Astrocyte (in vitro differentiated cells and primary cell): ENCODE measurements around the gene SNX6. TPM values are rescaled to one million over a fixed set of nuclear protein-coding genes. Genes with fewer than 3 reads are reported as not detected.

Experiments used
- DNase-seq: peaks from one replicate; pipeline ENCODE4 v3.0.0-alpha.2; 2010; ENCODE audit warnings: low read depth
- FAIRE-seq: peaks from 2 replicates; lab custom pipeline; 2011; peaks lifted over from hg19 to GRCh38; lab: Jason Lieb, UNC
- H2AFZ ChIP-seq: 2 replicates; pipeline ENCODE4 v1.6.0; 2012; ENCODE audit warnings: low read depth, low read length, inconsistent platforms
- H3K27ac ChIP-seq: 2 replicates; pipeline ENCODE4 v1.5.1; 2011; ENCODE audit warnings: low read depth, low read length, inconsistent platforms
- H3K27me3 ChIP-seq: 2 replicates; pipeline ENCODE4 v1.6.0; 2011; ENCODE audit warnings: low read length, inconsistent platforms; ENCODE audit not compliant: insufficient read depth
- H3K36me3 ChIP-seq: 2 replicates; pipeline ENCODE4 v1.5.1; 2011; ENCODE audit warnings: low read length, inconsistent platforms; ENCODE audit not compliant: insufficient read depth
- H3K4me1 ChIP-seq: 2 replicates; pipeline ENCODE4 v1.5.1; 2011; ENCODE audit warnings: low read length, inconsistent platforms; ENCODE audit not compliant: insufficient read depth
- H3K4me2 ChIP-seq: 2 replicates; pipeline ENCODE4 v1.6.0; 2012; ENCODE audit warnings: low read length, inconsistent platforms
- H3K4me3 ChIP-seq: 2 replicates; pipeline ENCODE4 v1.5.1; 2011; ENCODE audit warnings: low read depth, mild to moderate bottlenecking, low read length, inconsistent platforms; ENCODE audit not compliant: insufficient read depth
- H3K79me2 ChIP-seq: 2 replicates; pipeline ENCODE4 v1.6.0; 2012; ENCODE audit warnings: mild to moderate bottlenecking, low read length, inconsistent platforms; ENCODE audit not compliant: insufficient read depth
- H3K9ac ChIP-seq: 2 replicates; pipeline ENCODE4 v1.6.0; 2012; ENCODE audit warnings: mild to moderate bottlenecking, low read length, inconsistent platforms
- H3K9me3 ChIP-seq: 2 replicates; pipeline ENCODE4 v1.5.1; 2012; ENCODE audit warnings: low read depth, mild to moderate bottlenecking, low read length, inconsistent platforms; ENCODE audit not compliant: insufficient read depth
- H4K20me1 ChIP-seq: 2 replicates; pipeline ENCODE4 v1.6.0; 2012; ENCODE audit warnings: low read length, inconsistent platforms; ENCODE audit not compliant: insufficient read depth
- H3K27ac Mint-ChIP-seq: one replicate; pipeline ENCODE4 v1.8.0; 2021; ENCODE audit warnings: mild to moderate bottlenecking, mixed read lengths; ENCODE audit not compliant: unreplicated experiment
- H3K27me3 Mint-ChIP-seq: one replicate; pipeline ENCODE4 v1.8.0; 2021; ENCODE audit warnings: low read depth, mixed read lengths; ENCODE audit not compliant: unreplicated experiment
- H3K36me3 Mint-ChIP-seq: one replicate; pipeline ENCODE4 v1.8.0; 2021; ENCODE audit warnings: low read depth, mixed read lengths; ENCODE audit not compliant: unreplicated experiment
- H3K4me1 Mint-ChIP-seq: one replicate; pipeline ENCODE4 v1.8.0; 2021; ENCODE audit warnings: low read depth, mixed read lengths; ENCODE audit not compliant: unreplicated experiment
- H3K4me3 Mint-ChIP-seq: one replicate; pipeline ENCODE4 v1.8.0; 2021; ENCODE audit warnings: mild to moderate bottlenecking, moderate library complexity, mixed read lengths; ENCODE audit not compliant: unreplicated experiment
- H3K9me3 Mint-ChIP-seq: one replicate; pipeline ENCODE4 v1.8.0; 2021; ENCODE audit warnings: mild to moderate bottlenecking, mixed read lengths; ENCODE audit not compliant: unreplicated experiment
- EZH2 ChIP-seq: IDR thresholded peaks from 2 replicates; pipeline ENCODE4 v1.6.1; 2012; ENCODE audit warnings: mild to moderate bottlenecking, low read length, inconsistent platforms; ENCODE audit not compliant: insufficient read depth
- total RNA-seq: library from RNA; stranded (reverse); gene quantifications from 2 replicates; pipeline ENCODE4 v1.2.1, GENCODE V29; 2021
- TF ChIP-seq, protein P1 (sequence below): IDR thresholded peaks from 2 replicates; pipeline ENCODE4 v1.5.1; 2011; ENCODE audit warnings: low read depth, mild to moderate bottlenecking, inconsistent platforms, low read length, moderate library complexity; ENCODE audit not compliant: insufficient read depth

Gene SNX6
- total RNA-seq, 1 donor from 2014 or later: 111 TPM

DNA sequence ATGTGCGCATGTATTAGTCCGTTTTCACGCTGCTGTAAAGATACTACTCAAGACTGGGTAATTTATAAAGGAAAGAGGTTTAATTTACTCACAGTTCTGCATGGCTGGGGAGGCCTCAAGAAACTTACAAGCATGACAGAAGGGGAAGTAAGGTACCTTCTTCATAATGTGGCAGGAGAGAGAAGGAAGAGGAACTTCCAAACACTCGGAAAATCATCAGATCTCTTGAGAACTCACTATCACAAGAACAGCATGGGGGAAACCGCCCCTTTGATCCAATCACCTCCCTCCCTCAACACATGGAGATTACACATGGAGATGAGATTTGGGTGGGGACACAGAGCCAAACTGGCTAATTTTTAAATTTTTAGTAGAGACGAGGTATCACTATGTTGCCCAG is 41.8 kb upstream of the SNX6 start:
- Mint-ChIP-seq H3K4me3 (no peak overlapping the region), H3K27ac (no peak overlapping the region), H3K9me3 (no peaks in the 10 kb centered on the region), H3K36me3 (no peaks in the 10 kb centered on the region), H3K4me1 (peaks cover 2% of the 10 kb centered on the region), H3K27me3 (no peaks in the 10 kb centered on the region)
- FAIRE-seq (no peak), DNase-seq (no peak)
- no peaks in the 10 kb centered on the region for H4K20me1 ChIP-seq
- H3K4me2 ChIP-seq: no peak overlapping the region
- H3K4me3 ChIP-seq: no peak overlapping the region
- H3K27ac ChIP-seq: no peak overlapping the region
- TF ChIP-seq EZH2: no peak
- TF ChIP-seq, protein P1, sequence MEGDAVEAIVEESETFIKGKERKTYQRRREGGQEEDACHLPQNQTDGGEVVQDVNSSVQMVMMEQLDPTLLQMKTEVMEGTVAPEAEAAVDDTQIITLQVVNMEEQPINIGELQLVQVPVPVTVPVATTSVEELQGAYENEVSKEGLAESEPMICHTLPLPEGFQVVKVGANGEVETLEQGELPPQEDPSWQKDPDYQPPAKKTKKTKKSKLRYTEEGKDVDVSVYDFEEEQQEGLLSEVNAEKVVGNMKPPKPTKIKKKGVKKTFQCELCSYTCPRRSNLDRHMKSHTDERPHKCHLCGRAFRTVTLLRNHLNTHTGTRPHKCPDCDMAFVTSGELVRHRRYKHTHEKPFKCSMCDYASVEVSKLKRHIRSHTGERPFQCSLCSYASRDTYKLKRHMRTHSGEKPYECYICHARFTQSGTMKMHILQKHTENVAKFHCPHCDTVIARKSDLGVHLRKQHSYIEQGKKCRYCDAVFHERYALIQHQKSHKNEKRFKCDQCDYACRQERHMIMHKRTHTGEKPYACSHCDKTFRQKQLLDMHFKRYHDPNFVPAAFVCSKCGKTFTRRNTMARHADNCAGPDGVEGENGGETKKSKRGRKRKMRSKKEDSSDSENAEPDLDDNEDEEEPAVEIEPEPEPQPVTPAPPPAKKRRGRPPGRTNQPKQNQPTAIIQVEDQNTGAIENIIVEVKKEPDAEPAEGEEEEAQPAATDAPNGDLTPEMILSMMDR: no peak
- H3K27me3 ChIP-seq: no peaks in the 10 kb centered on the region
- H3K9me3 ChIP-seq: no peaks in the 10 kb centered on the region
- H3K9ac ChIP-seq: no peak overlapping the region
- no peak overlapping the region for H2AFZ ChIP-seq
- H3K36me3 ChIP-seq: no peaks in the 10 kb centered on the region
- H3K4me1 ChIP-seq: no peaks in the 10 kb centered on the region
- H3K79me2 ChIP-seq: no peaks in the 10 kb centered on the region

DNA sequence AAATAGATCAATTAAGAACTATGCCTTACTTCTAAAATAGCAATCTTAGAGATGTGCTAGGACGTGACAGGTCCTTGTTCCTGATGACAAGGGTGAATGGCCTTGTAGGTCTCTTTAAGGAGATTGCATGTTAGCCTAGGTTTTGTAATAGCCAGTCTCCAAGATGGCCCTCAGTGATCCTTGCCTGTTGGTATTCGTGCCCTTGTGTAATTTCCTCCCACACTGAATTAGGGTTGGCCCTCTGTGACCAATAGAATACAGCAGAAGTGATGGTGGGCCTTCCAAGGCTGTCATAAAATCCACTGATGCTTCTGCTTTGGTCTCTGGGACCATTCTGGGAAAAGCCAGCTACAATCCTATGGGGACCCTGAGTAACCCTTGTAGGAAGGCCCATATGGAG is 38.2 kb upstream of the SNX6 start:
- Histone ChIP-seq H3K79me2 (no peaks in the 10 kb centered on the region), H3K4me3 (no peak overlapping the region), H3K4me2 (no peak overlapping the region), H4K20me1 (no peaks in the 10 kb centered on the region), H3K4me1 (peaks cover 6% of the 10 kb centered on the region), H2AFZ (no peak overlapping the region), H3K9ac (no peak overlapping the region), H3K36me3 (no peaks in the 10 kb centered on the region), H3K9me3 (no peaks in the 10 kb centered on the region), H3K27me3 (no peaks in the 10 kb centered on the region), H3K27ac (no peak overlapping the region)
- TF ChIP-seq, protein P1: no peak
- TF ChIP-seq EZH2: no peak
- H3K27me3 Mint-ChIP-seq: no peaks in the 10 kb centered on the region
- FAIRE-seq: no peak
- no peak for DNase-seq
- no peaks in the 10 kb centered on the region for H3K9me3 Mint-ChIP-seq
- H3K36me3 Mint-ChIP-seq: no peaks in the 10 kb centered on the region
- no peak overlapping the region for H3K4me3 Mint-ChIP-seq
- no peak overlapping the region for H3K27ac Mint-ChIP-seq
- H3K4me1 Mint-ChIP-seq: peaks cover 12% of the 10 kb centered on the region

DNA sequence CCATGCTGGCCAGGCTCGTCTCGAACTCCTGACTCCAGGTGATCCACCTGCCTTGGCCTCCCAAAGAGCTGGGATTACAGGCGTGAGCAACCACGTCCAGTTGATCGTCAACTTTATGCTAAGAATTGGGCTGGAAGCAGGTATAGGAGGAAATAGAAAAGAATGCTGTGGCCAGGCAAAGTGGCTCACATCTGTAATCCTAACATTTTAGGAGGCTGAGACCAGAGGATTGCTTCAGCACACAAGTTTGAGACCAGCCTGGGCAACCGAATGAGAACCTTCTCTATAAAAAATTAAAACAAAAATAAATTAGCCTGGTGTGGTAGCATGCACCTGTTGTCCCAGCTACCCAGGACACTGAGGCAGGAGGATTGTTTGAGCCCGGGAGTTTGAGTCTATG is 37.1 kb upstream of the SNX6 start:
- Histone ChIP-seq H3K4me1 (peaks cover 6% of the 10 kb centered on the region), H3K36me3 (no peaks in the 10 kb centered on the region), H3K9ac (no peak overlapping the region), H4K20me1 (no peaks in the 10 kb centered on the region), H3K27ac (no peak overlapping the region), H3K9me3 (no peaks in the 10 kb centered on the region), H3K4me3 (no peak overlapping the region), H3K79me2 (no peaks in the 10 kb centered on the region), H3K4me2 (no peak overlapping the region), H3K27me3 (no peaks in the 10 kb centered on the region), H2AFZ (no peak overlapping the region)
- no peaks in the 10 kb centered on the region for H3K9me3 Mint-ChIP-seq
- no peaks in the 10 kb centered on the region for H3K27me3 Mint-ChIP-seq
- DNase-seq (no peak), FAIRE-seq (no peak)
- no peak overlapping the region for H3K4me3 Mint-ChIP-seq
- peak overlapping the region; percentile 47 for H3K27ac Mint-ChIP-seq
- H3K4me1 Mint-ChIP-seq: peaks cover 12% of the 10 kb centered on the region
- TF ChIP-seq, protein P1: no peak
- TF ChIP-seq EZH2: no peak
- H3K36me3 Mint-ChIP-seq: no peaks in the 10 kb centered on the region
